ENCODE measurements around the gene SGSM2.

The SGSM2 gene

GRCh38 chr17:2372681-2373080, 35.4 kb downstream of the SGSM2 start:
- H3K27ac ChIP-seq = no peak overlapping the region
- DNase-seq (ENCODE audit: low spot score) = no peak
- H3K4me3 ChIP-seq = no peak overlapping the region
- TF ChIP-seq CTCF (IDR thresholded peaks at IDR 0.05) = no peak

- Histone ChIP-seq H3K27ac (no peak overlapping the region), H3K4me3 (no peak overlapping the region)
- TF ChIP-seq CTCF (IDR thresholded peaks at IDR 0.05) = no peak
- no peak for DNase-seq (ENCODE audit: low spot score)
Observed at GRCh38 chr17:2373179-2373578, 35.9 kb downstream of the SGSM2 start.

GRCh38 chr17:2374549-2375285, 37.4 kb downstream of the SGSM2 start:
- no peak for DNase-seq (ENCODE audit: low spot score)
- no peak for TF ChIP-seq CTCF (IDR thresholded peaks at IDR 0.05)
- Histone ChIP-seq H3K4me3 (no peak overlapping the region), H3K27ac (no peak overlapping the region)

GRCh38 chr17:2375406-2375805, 38.1 kb downstream of the SGSM2 start:
- Histone ChIP-seq H3K27ac (no peak overlapping the region), H3K4me3 (no peak overlapping the region)
- DNase-seq (ENCODE audit: low spot score) = no peak
- no peak for TF ChIP-seq CTCF (IDR thresholded peaks at IDR 0.05)

- no peak overlapping the region for H3K27ac ChIP-seq
- no peak for TF ChIP-seq CTCF (IDR thresholded peaks at IDR 0.05)
- DNase-seq (ENCODE audit: low spot score) = no peak
- H3K4me3 ChIP-seq = no peak overlapping the region
Observed at GRCh38 chr17:2376107-2376506, 38.8 kb downstream of the SGSM2 start.

GRCh38 chr17:2377659-2378058, 40.4 kb downstream of the SGSM2 start:
- TF ChIP-seq CTCF (IDR thresholded peaks at IDR 0.05) = no peak
- Histone ChIP-seq H3K4me3 (no peak overlapping the region), H3K27ac (no peak overlapping the region)
- no peak for DNase-seq (ENCODE audit: low spot score)

- Histone ChIP-seq H3K27ac (no peak overlapping the region), H3K4me3 (no peak overlapping the region)
- DNase-seq (ENCODE audit: low spot score) = no peak
- no peak for TF ChIP-seq CTCF (IDR thresholded peaks at IDR 0.05)
Observed at GRCh38 chr17:2378905-2379304, 41.6 kb downstream of the SGSM2 start.

Measured in coronary artery (tissue), 2 donors.